ENCODE results near the gene NTN4.
"Not testable (repeated sequence)": the region's sequence is repeated elsewhere in the genome, so short reads cannot be mapped to it uniquely, and the experiment has no call there.

NTN4 gene

DNA sequence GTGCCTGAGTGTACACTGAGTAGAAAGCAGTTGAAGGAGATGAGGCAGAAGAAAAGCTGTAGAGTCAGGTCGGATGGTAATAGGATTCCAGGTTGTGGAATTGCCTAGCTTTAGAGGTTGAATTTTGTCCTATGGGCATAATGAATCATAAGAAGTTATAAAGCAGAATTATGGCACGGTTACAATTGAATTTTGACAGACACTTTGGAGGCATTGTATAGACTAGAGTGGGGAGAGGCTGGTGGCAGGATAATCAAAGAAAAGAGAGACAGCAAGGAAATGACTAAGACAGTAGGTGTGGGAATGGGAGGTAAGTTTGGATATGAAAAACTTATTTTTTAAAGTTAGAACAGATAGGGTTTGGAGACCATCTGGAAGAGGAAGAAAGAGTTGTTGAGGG, 102.6 kb downstream of the NTN4 start:
- Mint-ChIP-seq H3K27ac (no peak overlapping the region), H3K4me1 (ENCODE audit: low read depth) (no peaks in the 10 kb centered on the region), H3K36me3 (ENCODE audit: low read depth) (no peaks in the 10 kb centered on the region), H3K27me3 (peaks cover 9% of the 10 kb centered on the region), H3K9me3 (no peaks in the 10 kb centered on the region), H3K4me3 (no peak overlapping the region)

DNA sequence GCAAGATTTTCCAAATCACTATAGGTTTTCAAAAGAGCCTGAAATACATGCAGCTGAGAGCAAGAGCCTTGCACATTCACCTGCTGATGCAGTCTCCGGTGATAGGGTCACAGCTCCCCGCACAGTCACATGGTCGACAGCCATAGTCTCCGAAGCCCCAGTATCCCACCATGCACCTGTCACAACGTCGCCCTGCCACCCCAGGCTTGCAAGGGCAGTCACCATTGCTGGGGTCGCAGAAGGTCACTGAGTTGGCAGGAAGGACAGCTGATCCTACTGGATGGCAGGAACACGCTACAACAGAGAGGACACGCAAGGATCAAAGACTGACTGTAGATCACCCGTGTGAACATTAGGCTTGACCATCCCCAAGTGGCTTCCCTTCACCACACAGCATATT, 107.1 kb downstream of the NTN4 start:
- no peak overlapping the region for H3K27ac Mint-ChIP-seq
- H3K27me3 Mint-ChIP-seq: peaks cover 9% of the 10 kb centered on the region
- H3K9me3 Mint-ChIP-seq: no peaks in the 10 kb centered on the region
- no peaks in the 10 kb centered on the region for H3K4me1 Mint-ChIP-seq (ENCODE audit: low read depth)
- no peak overlapping the region for H3K4me3 Mint-ChIP-seq
- H3K36me3 Mint-ChIP-seq (ENCODE audit: low read depth): no peaks in the 10 kb centered on the region

GRCh38 chr12:95681210-95681765, 109.3 kb downstream of the NTN4 start:
- Mint-ChIP-seq H3K4me3 (no peak overlapping the region), H3K36me3 (ENCODE audit: low read depth) (no peaks in the 10 kb centered on the region), H3K9me3 (no peaks in the 10 kb centered on the region), H3K27ac (no peak overlapping the region), H3K27me3 (peaks cover 8% of the 10 kb centered on the region), H3K4me1 (ENCODE audit: low read depth) (no peaks in the 10 kb centered on the region)

DNA sequence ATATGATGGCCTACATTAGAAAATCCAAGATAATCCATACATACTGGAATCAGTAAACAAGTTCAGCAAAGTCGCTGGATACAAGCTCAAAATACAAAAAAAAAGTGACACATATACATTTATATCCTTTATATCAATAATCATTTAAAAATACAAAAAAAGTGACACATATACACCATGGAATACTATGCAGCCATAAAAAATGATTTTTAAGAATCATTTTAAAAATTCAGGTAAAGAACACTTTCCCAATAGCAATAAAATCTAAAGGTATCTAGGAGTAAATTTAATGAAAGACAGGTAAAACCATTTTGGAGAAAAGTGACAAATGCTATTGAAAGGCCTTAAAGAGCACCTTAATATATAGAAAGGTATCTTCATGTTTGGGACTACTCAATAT, 111.9 kb downstream of the NTN4 start:
- Mint-ChIP-seq H3K9me3 (no peaks in the 10 kb centered on the region), H3K4me3 (no peak overlapping the region), H3K27me3 (peaks cover 1% of the 10 kb centered on the region), H3K36me3 (ENCODE audit: low read depth) (no peaks in the 10 kb centered on the region), H3K27ac (no peak overlapping the region), H3K4me1 (ENCODE audit: low read depth) (no peaks in the 10 kb centered on the region)

DNA sequence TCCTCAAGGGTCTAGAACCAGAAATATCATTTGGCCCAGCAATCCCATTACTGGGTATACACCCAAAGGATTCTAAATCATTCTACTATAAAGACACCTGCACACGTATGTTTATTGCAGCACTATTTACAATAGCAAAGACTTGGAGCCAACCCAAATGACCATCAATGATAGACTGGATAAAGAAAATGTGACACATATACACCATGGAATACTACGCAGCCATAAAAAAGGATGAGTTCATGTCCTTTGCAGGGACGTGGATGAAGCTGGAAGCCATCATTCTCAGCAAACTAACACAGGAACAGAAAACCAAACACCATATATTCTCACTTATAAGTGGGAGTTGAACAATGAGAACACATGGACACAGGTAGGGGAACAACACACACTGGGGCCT, 112.8 kb downstream of the NTN4 start:
- H3K27ac Mint-ChIP-seq; H3K36me3 Mint-ChIP-seq (ENCODE audit: low read depth); H3K27me3 Mint-ChIP-seq; H3K4me3 Mint-ChIP-seq; H3K4me1 Mint-ChIP-seq (ENCODE audit: low read depth); H3K9me3 Mint-ChIP-seq: not testable (repeated sequence)

- no peaks in the 10 kb centered on the region for H3K36me3 Mint-ChIP-seq (ENCODE audit: low read depth)
- no peaks in the 10 kb centered on the region for H3K27me3 Mint-ChIP-seq
- no peaks in the 10 kb centered on the region for H3K4me1 Mint-ChIP-seq (ENCODE audit: low read depth)
- H3K27ac Mint-ChIP-seq: no peak overlapping the region
- H3K4me3 Mint-ChIP-seq: no peak overlapping the region
- no peaks in the 10 kb centered on the region for H3K9me3 Mint-ChIP-seq
Measured at GRCh38 chr12:95674631-95675030, 115.9 kb downstream of the NTN4 start.

DNA sequence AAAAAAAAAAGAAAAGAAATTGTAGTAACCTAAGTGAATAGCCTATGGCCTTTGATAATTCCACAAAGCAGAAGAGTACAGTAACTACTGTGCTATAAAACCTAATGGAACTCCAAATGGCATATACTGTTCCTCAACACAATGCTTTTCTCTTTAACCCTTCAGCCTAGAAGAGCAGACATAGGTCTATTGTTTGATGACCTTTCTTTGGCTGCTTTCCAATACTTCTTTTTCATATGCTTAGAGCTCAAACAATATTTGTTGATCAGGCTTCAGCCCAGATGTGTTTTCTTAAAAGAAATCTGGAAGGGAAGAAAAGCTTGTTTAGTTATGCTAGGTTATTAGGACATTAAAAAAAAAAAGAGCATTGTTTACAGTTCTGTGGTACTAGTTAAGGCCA, 116.4 kb downstream of the NTN4 start:
- Mint-ChIP-seq H3K4me1 (ENCODE audit: low read depth) (no peaks in the 10 kb centered on the region), H3K4me3 (no peak overlapping the region), H3K36me3 (ENCODE audit: low read depth) (no peaks in the 10 kb centered on the region), H3K9me3 (no peaks in the 10 kb centered on the region), H3K27me3 (no peaks in the 10 kb centered on the region), H3K27ac (no peak overlapping the region)

DNA sequence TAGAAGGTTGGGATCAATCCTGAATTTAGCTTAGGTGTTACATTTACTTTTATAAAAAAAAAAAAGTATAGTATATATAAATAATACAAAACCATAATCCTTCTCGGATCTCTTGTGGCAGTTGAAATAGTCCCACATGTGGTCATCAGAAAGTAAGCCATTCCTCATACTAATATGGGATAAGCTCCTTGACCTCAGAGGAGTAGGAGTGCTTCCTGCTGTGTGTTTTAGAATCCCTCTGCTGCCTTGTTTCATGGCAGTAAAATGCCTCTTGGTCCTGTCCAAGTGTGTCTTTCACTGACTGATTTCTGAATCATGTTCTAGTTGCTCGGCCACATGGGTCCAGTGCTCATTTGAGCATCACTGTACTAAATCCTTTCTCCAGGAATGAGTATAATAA, 117.0 kb downstream of the NTN4 start:
- H3K4me1 Mint-ChIP-seq (ENCODE audit: low read depth): no peaks in the 10 kb centered on the region
- no peaks in the 10 kb centered on the region for H3K27me3 Mint-ChIP-seq
- H3K9me3 Mint-ChIP-seq: no peaks in the 10 kb centered on the region
- no peak overlapping the region for H3K4me3 Mint-ChIP-seq
- H3K27ac Mint-ChIP-seq: no peak overlapping the region
- no peaks in the 10 kb centered on the region for H3K36me3 Mint-ChIP-seq (ENCODE audit: low read depth)

GRCh38 chr12:95672166-95672565, 118.4 kb downstream of the NTN4 start:
- Mint-ChIP-seq H3K4me1 (ENCODE audit: low read depth) (no peaks in the 10 kb centered on the region), H3K9me3 (no peaks in the 10 kb centered on the region), H3K27me3 (no peaks in the 10 kb centered on the region), H3K36me3 (ENCODE audit: low read depth) (no peaks in the 10 kb centered on the region), H3K4me3 (no peak overlapping the region), H3K27ac (no peak overlapping the region)

GRCh38 chr12:95671265-95671664, 119.3 kb downstream of the NTN4 start:
- no peaks in the 10 kb centered on the region for H3K27me3 Mint-ChIP-seq
- no peaks in the 10 kb centered on the region for H3K4me1 Mint-ChIP-seq (ENCODE audit: low read depth)
- H3K9me3 Mint-ChIP-seq: no peaks in the 10 kb centered on the region
- H3K36me3 Mint-ChIP-seq (ENCODE audit: low read depth): no peaks in the 10 kb centered on the region
- H3K27ac Mint-ChIP-seq: no peak overlapping the region
- H3K4me3 Mint-ChIP-seq: no peak overlapping the region

DNA sequence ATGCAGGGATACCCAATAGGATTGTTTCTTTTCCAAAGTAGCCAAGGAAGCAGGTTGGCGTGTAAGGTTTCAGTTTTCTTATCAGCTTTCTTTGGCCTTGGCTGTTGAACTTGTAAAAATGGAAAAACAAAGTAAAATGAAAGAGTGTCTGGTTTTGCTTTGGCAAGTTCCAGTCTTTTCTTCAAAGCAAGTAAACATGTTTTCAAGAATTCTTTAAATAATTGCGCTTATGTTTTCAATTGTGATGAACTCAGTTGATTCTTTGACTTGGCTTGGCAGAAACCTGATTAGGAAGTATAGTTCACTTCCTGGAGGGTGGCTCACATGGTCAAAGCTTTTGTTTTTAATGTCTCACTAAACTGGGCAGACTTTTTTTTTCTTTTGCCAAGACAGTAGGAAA, 127.0 kb downstream of the NTN4 start:
- Mint-ChIP-seq H3K4me3 (no peak overlapping the region), H3K4me1 (ENCODE audit: low read depth) (no peaks in the 10 kb centered on the region), H3K36me3 (ENCODE audit: low read depth) (no peaks in the 10 kb centered on the region), H3K27ac (no peak overlapping the region), H3K27me3 (peaks cover 13% of the 10 kb centered on the region), H3K9me3 (no peaks in the 10 kb centered on the region)

DNA sequence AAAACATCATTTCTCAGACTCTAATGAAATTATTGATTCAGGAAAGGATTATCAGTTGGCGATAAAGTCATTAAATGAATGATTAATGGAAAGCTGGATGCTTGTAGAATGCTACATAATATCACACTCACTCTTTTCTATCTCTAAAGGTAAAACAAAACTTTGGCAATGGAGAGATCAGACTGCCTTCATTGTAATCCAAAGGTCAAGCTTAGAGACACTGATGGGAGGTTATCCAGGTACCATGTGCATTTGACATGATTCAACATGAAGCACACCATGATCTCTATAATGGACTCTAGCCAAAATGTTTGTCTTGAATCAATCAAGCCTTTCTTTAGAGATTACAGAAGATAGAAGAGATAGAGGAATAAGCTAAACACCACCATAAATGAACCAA, 129.2 kb downstream of the NTN4 start:
- no peaks in the 10 kb centered on the region for H3K9me3 Mint-ChIP-seq
- no peaks in the 10 kb centered on the region for H3K36me3 Mint-ChIP-seq (ENCODE audit: low read depth)
- H3K27me3 Mint-ChIP-seq: peaks cover 13% of the 10 kb centered on the region
- H3K4me1 Mint-ChIP-seq (ENCODE audit: low read depth): no peaks in the 10 kb centered on the region
- H3K27ac Mint-ChIP-seq: no peak overlapping the region
- H3K4me3 Mint-ChIP-seq: no peak overlapping the region

- Mint-ChIP-seq H3K27me3 (peaks cover 13% of the 10 kb centered on the region), H3K36me3 (ENCODE audit: low read depth) (no peaks in the 10 kb centered on the region), H3K9me3 (no peaks in the 10 kb centered on the region), H3K4me3 (no peak overlapping the region), H3K4me1 (ENCODE audit: low read depth) (peaks cover 3% of the 10 kb centered on the region), H3K27ac (no peak overlapping the region)
Measured at GRCh38 chr12:95658386-95658785, 132.2 kb downstream of the NTN4 start.

DNA sequence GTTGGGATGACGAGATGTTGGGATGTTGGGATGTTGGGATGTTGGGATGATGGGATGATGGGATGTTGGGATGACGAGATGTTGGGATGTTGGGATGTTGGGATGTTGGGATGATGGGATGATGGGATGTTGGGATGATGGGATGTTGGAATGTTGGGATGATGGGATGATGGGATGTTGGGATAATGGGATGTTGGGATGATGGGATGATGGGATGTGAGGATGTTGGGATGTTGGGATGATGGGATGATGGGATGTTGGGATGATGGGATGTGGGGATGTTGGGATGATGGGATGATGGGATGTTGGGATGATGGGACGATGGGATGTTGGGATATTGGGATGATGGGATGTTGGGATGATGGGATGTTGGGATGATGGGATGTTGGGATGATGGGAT, 135.9 kb downstream of the NTN4 start:
- not testable (repeated sequence) for H3K4me1 Mint-ChIP-seq (ENCODE audit: low read depth); H3K27me3 Mint-ChIP-seq; H3K9me3 Mint-ChIP-seq; H3K36me3 Mint-ChIP-seq (ENCODE audit: low read depth); H3K4me3 Mint-ChIP-seq
- H3K27ac Mint-ChIP-seq: peak overlapping the region; percentile 52

GRCh38 chr12:95653771-95654546, 136.6 kb downstream of the NTN4 start:
- Mint-ChIP-seq H3K36me3 (ENCODE audit: low read depth) (no peaks in the 10 kb centered on the region), H3K4me3 (no peak overlapping the region), H3K27ac (peak overlapping the region; percentile 52)

GRCh38 chr12:95651681-95652080, 138.9 kb downstream of the NTN4 start:
- peaks cover 3% of the 10 kb centered on the region for H3K4me1 Mint-ChIP-seq (ENCODE audit: low read depth)
- no peaks in the 10 kb centered on the region for H3K9me3 Mint-ChIP-seq
- H3K27ac Mint-ChIP-seq: no peak overlapping the region
- no peaks in the 10 kb centered on the region for H3K27me3 Mint-ChIP-seq
- H3K4me3 Mint-ChIP-seq: no peak overlapping the region
- no peaks in the 10 kb centered on the region for H3K36me3 Mint-ChIP-seq (ENCODE audit: low read depth)

More at GRCh38 chr12:95653771-95654546, 136.6 kb downstream of the NTN4 start:
- Mint-ChIP-seq H3K27me3 (peaks cover 2% of the 10 kb centered on the region), H3K4me1 (ENCODE audit: low read depth) (peaks cover 3% of the 10 kb centered on the region), H3K9me3 (no peaks in the 10 kb centered on the region)
